Transverse colon (tissue), 4 donors: ENCODE data around the gene PROM1. TPM values are rescaled to one million over a fixed set of nuclear protein-coding genes. Genes with fewer than 3 reads are reported as not detected.

Experiments used
- DNase-seq: peaks from one replicate; pipeline ENCODE4 v3.0.0-alpha.2; 2019
- H3K27ac ChIP-seq, 4 donors: fragments of 200-600 bp; sonication (generic); 2 replicates each; pipeline ENCODE4 v1.5.1; 2016 to 2018; ENCODE audit warnings: inconsistent platforms in 4 of 4
- H3K27me3 ChIP-seq: fragments of 200-600 bp; sonication (generic); 2 replicates; pipeline ENCODE4 v1.5.1; 2017; ENCODE audit warnings: inconsistent platforms
- H3K36me3 ChIP-seq, 4 donors: fragments of 200-600 bp; sonication (generic); 2 replicates each; pipeline ENCODE4 v1.5.1; 2017 to 2019; ENCODE audit warnings: inconsistent platforms in 4 of 4
- H3K4me1 ChIP-seq, 4 donors: fragments of 200-600 bp; sonication (generic); 2 replicates each; pipeline ENCODE4 v1.5.1; 2017 to 2020; ENCODE audit warnings: inconsistent platforms in 4 of 4
- H3K4me3 ChIP-seq, 4 donors: fragments of 200-600 bp; sonication (generic); 1 replicate in 1 of 4; 2 replicates in 3 of 4; pipeline versions ENCODE4 v1.5.1 to v1.6.1; 2017 to 2019; ENCODE audit warnings: inconsistent platforms in 4 of 4
- H3K9me3 ChIP-seq, 2 donors: fragments of 200-600 bp; sonication (generic); 2 replicates each; pipeline ENCODE4 v1.5.1; 2017 to 2019; ENCODE audit warnings: inconsistent platforms in 2 of 2
- EP300 ChIP-seq: sonication (generic); formaldehyde crosslinking; IDR thresholded peaks from one replicate; pipeline ENCODE4 v1.6.1; 2017; ENCODE audit warnings: antibody characterized with exemption, low read depth
- POLR2A ChIP-seq: fragments of 450-650 bp; IDR thresholded peaks from one replicate; pipeline ENCODE4 v1.6.1; 2016; ENCODE audit warnings: antibody characterized with exemption, mild to moderate bottlenecking, moderate library complexity
- POLR2AphosphoS5 ChIP-seq, 3 donors: sonication (generic); formaldehyde crosslinking; IDR thresholded peaks; one replicate each; pipeline ENCODE4 v1.6.1; 2016; ENCODE audit warnings: antibody characterized with exemption in 3 of 3
- WGBS, 2 donors: methylation state at CpG; one replicate each; pipeline ENCODE4 v1.1.5; 2018; ENCODE audit warnings: low coverage in 1 of 2; 5-methylcytosine and 5-hydroxymethylcytosine counted together
- in situ Hi-C, 4 donors: fragments of 200-750 bp; cut with MboI; loops; one replicate each; pipeline versions ENCODE4 v1.15.0 to v1.15.1; 2017; ENCODE audit warnings: low sequenced_read_pairs in 3 of 4, low pct_ligation_motif_present in 1 of 4, low pct_unique_long_range_greater_than_20kb in 1 of 4
- intact Hi-C: fragments of 100-400 bp; cut with DNase I; formaldehyde crosslinking; loops from one replicate; pipeline ENCODE4 v1.15.1; 2023; ENCODE audit warnings: low total_unique reads
- total RNA-seq, 4 donors: library from RNA; depleted of rRNA; stranded (reverse); fragments of >200 nt; gene quantifications; one replicate each; pipeline ENCODE4 v1.1.0, GENCODE V29; 2016
- TF ChIP-seq, protein P1 (sequence below), 5 experiments: fragments of 200-600 bp in 3 of 5; fragments of 450-650 bp in 2 of 5; sonication (generic) in 3 of 5; IDR thresholded peaks; 1 replicate in 2 of 5; 2 replicates in 3 of 5; pipeline ENCODE4 v1.5.1; 2016 to 2017; ENCODE audit warnings: antibody characterized with exemption in 5 of 5, inconsistent platforms in 3 of 5, mild to moderate bottlenecking in 2 of 5, moderate library complexity in 1 of 5

PROM1 gene
- total RNA-seq, 4 donors from 2014 or later, result 35.2 to 236 (median 170) TPM

DNA sequence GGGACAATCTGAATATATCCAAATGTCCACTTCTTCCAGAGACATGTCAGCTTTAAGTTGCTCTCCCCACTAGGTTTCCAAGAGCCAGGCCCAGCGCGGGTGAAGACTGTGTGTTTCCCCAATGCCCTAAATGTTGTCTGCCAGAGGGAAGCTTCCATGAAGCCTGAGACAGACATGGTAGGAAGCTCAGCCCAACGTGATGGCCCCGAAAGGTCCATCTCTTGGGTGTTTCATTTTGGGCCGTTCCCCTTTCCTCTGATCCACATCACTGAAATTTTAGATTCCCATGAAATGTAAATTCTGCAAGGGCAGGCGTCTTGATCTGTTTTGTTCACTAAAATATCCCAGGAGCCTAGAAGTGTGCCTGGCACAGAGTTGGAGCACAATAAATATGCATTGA, 25.4 kb upstream of the PROM1 start:
- intact Hi-C loops (no loop called here), in situ Hi-C loops (no loop called here)
- DNase-seq, result no peak
- Histone ChIP-seq H3K4me3 (no peak overlapping the region), H3K36me3 (no peaks in the 10 kb centered on the region), H3K27me3 (no peaks in the 10 kb centered on the region), H3K9me3 (no peaks in the 10 kb centered on the region), H3K4me1 (no peaks in the 10 kb centered on the region), H3K27ac (no peak overlapping the region)
- WGBS, 2 donors, result 92 to 100% methylated on average over 2 to 6 of the region's 6 CpGs
- TF ChIP-seq EP300, result no peak
- no peak for TF ChIP-seq POLR2A
- TF ChIP-seq, protein P1, sequence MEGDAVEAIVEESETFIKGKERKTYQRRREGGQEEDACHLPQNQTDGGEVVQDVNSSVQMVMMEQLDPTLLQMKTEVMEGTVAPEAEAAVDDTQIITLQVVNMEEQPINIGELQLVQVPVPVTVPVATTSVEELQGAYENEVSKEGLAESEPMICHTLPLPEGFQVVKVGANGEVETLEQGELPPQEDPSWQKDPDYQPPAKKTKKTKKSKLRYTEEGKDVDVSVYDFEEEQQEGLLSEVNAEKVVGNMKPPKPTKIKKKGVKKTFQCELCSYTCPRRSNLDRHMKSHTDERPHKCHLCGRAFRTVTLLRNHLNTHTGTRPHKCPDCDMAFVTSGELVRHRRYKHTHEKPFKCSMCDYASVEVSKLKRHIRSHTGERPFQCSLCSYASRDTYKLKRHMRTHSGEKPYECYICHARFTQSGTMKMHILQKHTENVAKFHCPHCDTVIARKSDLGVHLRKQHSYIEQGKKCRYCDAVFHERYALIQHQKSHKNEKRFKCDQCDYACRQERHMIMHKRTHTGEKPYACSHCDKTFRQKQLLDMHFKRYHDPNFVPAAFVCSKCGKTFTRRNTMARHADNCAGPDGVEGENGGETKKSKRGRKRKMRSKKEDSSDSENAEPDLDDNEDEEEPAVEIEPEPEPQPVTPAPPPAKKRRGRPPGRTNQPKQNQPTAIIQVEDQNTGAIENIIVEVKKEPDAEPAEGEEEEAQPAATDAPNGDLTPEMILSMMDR (IDR thresholded peaks at IDR 0.05), result no peak
- no peak for TF ChIP-seq POLR2AphosphoS5 (IDR thresholded peaks at IDR 0.05)

- no peak for DNase-seq
- in situ Hi-C loops (no loop called here), intact Hi-C loops (no loop called here)
- TF ChIP-seq POLR2A (no peak), POLR2AphosphoS5 (IDR thresholded peaks at IDR 0.05) (no peak), EP300 (no peak)
- TF ChIP-seq, protein P1 (IDR thresholded peaks at IDR 0.05), result no peak
- 82 to 84% methylated on average over 2 to 6 of the region's 6 CpGs for WGBS, 2 donors
- Histone ChIP-seq H3K4me1 (no peaks in the 10 kb centered on the region), H3K27me3 (no peaks in the 10 kb centered on the region), H3K27ac (no peak overlapping the region), H3K9me3 (no peaks in the 10 kb centered on the region), H3K4me3 (no peak overlapping the region), H3K36me3 (no peaks in the 10 kb centered on the region)
Observed at GRCh38 chr4:16106956-16107355, 23.1 kb upstream of the PROM1 start.

DNA sequence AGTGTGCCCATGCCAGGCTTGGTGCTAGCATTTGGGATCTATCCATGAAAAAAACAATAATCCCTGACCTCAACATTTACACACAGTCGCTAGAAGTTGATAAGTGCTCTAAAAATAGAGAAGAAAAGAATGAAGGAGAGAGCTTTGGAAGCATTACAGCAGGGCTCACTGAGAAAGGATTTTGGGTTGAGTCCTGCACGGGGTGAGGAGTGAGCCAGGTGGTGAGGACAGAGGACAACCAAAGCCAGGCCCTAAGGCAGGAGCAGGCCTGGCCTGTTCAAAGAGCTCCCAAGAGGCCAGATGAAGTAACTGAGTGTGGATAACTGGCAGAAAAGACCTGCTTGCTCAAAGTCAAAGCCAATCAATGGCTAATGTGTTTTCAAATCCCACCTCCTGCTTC, 20.7 kb upstream of the PROM1 start:
- TF ChIP-seq EP300, result no peak
- no peak for TF ChIP-seq POLR2AphosphoS5 (IDR thresholded peaks at IDR 0.05)
- TF ChIP-seq, protein P1 (IDR thresholded peaks at IDR 0.05), result no peak
- TF ChIP-seq POLR2A, result no peak
- no peaks in the 10 kb centered on the region for H3K27me3 ChIP-seq
- H3K9me3 ChIP-seq, result no peaks in the 10 kb centered on the region
- H3K27ac ChIP-seq, result no peak overlapping the region
- intact Hi-C loops, result no loop called here
- DNase-seq, result no peak
- 63 to 79% methylated on average over 2 of the region's 2 CpGs for WGBS, 2 donors
- H3K4me1 ChIP-seq, result no peaks in the 10 kb centered on the region
- in situ Hi-C loops, result no loop called here
- H3K36me3 ChIP-seq, result no peaks in the 10 kb centered on the region
- H3K4me3 ChIP-seq, result no peak overlapping the region

- intact Hi-C loops (no loop called here), in situ Hi-C loops (no loop called here)
- no peak for DNase-seq
- no peaks in the 10 kb centered on the region for H3K27me3 ChIP-seq
- H3K27ac ChIP-seq, result no peak overlapping the region
- WGBS, 2 donors, result 89 to 93% methylated on average over 4 to 7 of the region's 7 CpGs
- no peaks in the 10 kb centered on the region for H3K9me3 ChIP-seq
- no peaks in the 10 kb centered on the region for H3K4me1 ChIP-seq
- no peaks in the 10 kb centered on the region for H3K36me3 ChIP-seq
- H3K4me3 ChIP-seq, result no peak overlapping the region
- TF ChIP-seq POLR2A (no peak), POLR2AphosphoS5 (IDR thresholded peaks at IDR 0.05) (no peak)
- TF ChIP-seq, protein P1 (IDR thresholded peaks at IDR 0.05), result no peak
Observed at GRCh38 chr4:16102356-16102755, 18.5 kb upstream of the PROM1 start.
